Lung (tissue), 12 donors: ENCODE results near the gene C22orf23. TPM values are rescaled to one million over a fixed set of nuclear protein-coding genes. Genes with fewer than 3 reads are reported as not detected.

Source experiments
- ATAC-seq: fragments of 200-7000 bp; cut with Tn5 transposase; one replicate; pipeline ENCODE4 v1.9.1; 2020; ENCODE audit warnings: moderate number of reproducible peaks; ENCODE audit not compliant: insufficient read depth, low FRiP score
- DNase-seq, 3 donors: peaks; one replicate each; pipeline ENCODE4 v3.0.0-alpha.2; 2013 to 2017
- H3K27ac ChIP-seq, 2 donors: one replicate each; pipeline ENCODE4 v1.5.1; 2013; ENCODE audit warnings: mild to moderate bottlenecking in 2 of 2, moderate library complexity in 2 of 2, control low read depth in 1 of 2, inconsistent platforms in 1 of 2, low read depth in 1 of 2, low read length in 1 of 2
- H3K27me3 ChIP-seq, 3 donors: one replicate each; pipeline ENCODE4 v1.5.1; 2013; ENCODE audit warnings: low read length in 2 of 3; ENCODE audit not compliant: control insufficient read depth in 3 of 3, insufficient read depth in 3 of 3
- H3K36me3 ChIP-seq, 4 donors: one replicate each; pipeline ENCODE4 v1.5.1; 2013; ENCODE audit warnings: low read length in 4 of 4, mild to moderate bottlenecking in 1 of 4, moderate library complexity in 1 of 4; ENCODE audit not compliant: control insufficient read depth in 4 of 4, insufficient read depth in 4 of 4
- H3K4me1 ChIP-seq, 5 donors: one replicate each; pipeline ENCODE4 v1.5.1; 2013; ENCODE audit warnings: low read length in 5 of 5, mild to moderate bottlenecking in 2 of 5, moderate library complexity in 1 of 5; ENCODE audit not compliant: control insufficient read depth in 5 of 5, insufficient read depth in 5 of 5
- H3K4me3 ChIP-seq: one replicate; pipeline ENCODE4 v1.5.1; 2013; ENCODE audit warnings: mild to moderate bottlenecking, control low read depth, moderate library complexity
- H3K9ac ChIP-seq, 2 donors: one replicate each; pipeline ENCODE4 v1.5.1; 2013; ENCODE audit warnings: low read length in 2 of 2, control low read depth in 1 of 2; ENCODE audit not compliant: insufficient read depth in 1 of 2
- H3K9me3 ChIP-seq, 4 donors: one replicate each; pipeline ENCODE4 v1.5.1; 2013; ENCODE audit warnings: low read length in 3 of 4, mild to moderate bottlenecking in 1 of 4, moderate library complexity in 1 of 4; ENCODE audit not compliant: control insufficient read depth in 4 of 4, insufficient read depth in 3 of 4
- CTCF ChIP-seq: IDR thresholded peaks from 2 replicates; pipeline ENCODE4 v1.5.1; 2012; ENCODE audit warnings: mild to moderate bottlenecking; ENCODE audit errors: control extremely low read depth, extremely low read depth
- WGBS, 2 donors: extraction: QIAGEN DNeasy Blood & Tissue Kit; methylation state at CpG; one replicate each; pipeline ENCODE4 v1.1.7; 2013; 5-methylcytosine and 5-hydroxymethylcytosine counted together
- polyA plus RNA-seq, 2 donors: library from polyadenylated mRNA; stranded (reverse); fragments of 200-250 nt; gene quantifications; one replicate each; pipeline ENCODE4 v1.2.1, GENCODE V29; 2013
- total RNA-seq, 2 donors: library from RNA; depleted of rRNA in 1 of 2; stranded (reverse); fragments of >200 nt in 1 of 2; gene quantifications; one replicate each; pipeline ENCODE4 v1.2.1, GENCODE V29; 2014 to 2021
- donor health status: control.
- donor health status: control.
- donor health status: Bipolar disorder and iron deficiency.
- donor health status: healthy.
- donor health status: DM: yes; HTN: yes; CAD: no.

C22orf23 gene
- total and polyA plus RNA-seq, 4 donors = 1.1 to 4.2 (median 1.5) TPM

GRCh38 chr22:37909766-37910165, 43.6 kb downstream of the C22orf23 start:
- Histone ChIP-seq H3K27me3 (peaks cover 0 to 3% (median 0%) of the 10 kb centered on the region in 3 donors), H3K9me3 (no peaks in the 10 kb centered on the region), H3K9ac (no peak overlapping the region), H3K4me3 (no peak overlapping the region), H3K36me3 (peaks cover 0 to 14% (median 3%) of the 10 kb centered on the region in 4 donors), H3K27ac (peak overlapping the region in 1 of 2 donors; percentile 2), H3K4me1 (peaks cover 0 to 21% (median 12%) of the 10 kb centered on the region in 5 donors)
- no peak for DNase-seq
- no peak for ATAC-seq
- TF ChIP-seq CTCF = no peak
- 85 to 89% methylated on average over 7 of the region's 7 CpGs for WGBS, 2 donors

GRCh38 chr22:37907036-37907954, 46.1 kb downstream of the C22orf23 start:
- Histone ChIP-seq H3K9me3 (no peaks in the 10 kb centered on the region), H3K4me3 (peak overlapping the region; percentile 71), H3K36me3 (peaks cover 0 to 4% (median 2%) of the 10 kb centered on the region in 4 donors), H3K27me3 (peaks cover 0 to 3% (median 0%) of the 10 kb centered on the region in 3 donors), H3K4me1 (peaks cover 0 to 25% (median 12%) of the 10 kb centered on the region in 5 donors), H3K27ac (peak overlapping the region; percentile 54 to 84), H3K9ac (no peak overlapping the region)
- no peak for ATAC-seq
- DNase-seq = no peak
- no peak for TF ChIP-seq CTCF
- WGBS, 2 donors = 40 to 48% methylated on average over 19 of the region's 19 CpGs

GRCh38 chr22:37906364-37907008, 46.9 kb downstream of the C22orf23 start:
- 0% methylated on average over 37 to 75 of the region's 75 CpGs for WGBS, 2 donors
- Histone ChIP-seq H3K27me3 (peaks cover 0 to 3% (median 0%) of the 10 kb centered on the region in 3 donors), H3K27ac (peak overlapping the region; percentile 54 to 84), H3K9ac (no peak overlapping the region), H3K9me3 (no peaks in the 10 kb centered on the region), H3K4me3 (peak overlapping the region; percentile 71), H3K4me1 (peaks cover 0 to 21% (median 12%) of the 10 kb centered on the region in 5 donors), H3K36me3 (no peaks in the 10 kb centered on the region)
- DNase-seq (no peak), ATAC-seq (no peak)
- TF ChIP-seq CTCF = no peak
